B cell (primary cell): Measurements from ENCODE around the gene PDCD5. TPM values are rescaled to one million over a fixed set of nuclear protein-coding genes. Genes with fewer than 3 reads are reported as not detected.

Source experiments
- ATAC-seq: fragments of 200-7000 bp; cut with Tn5 transposase; one replicate; pipeline ENCODE4 v1.10.0; 2021; ENCODE audit warnings: low read depth, mild to moderate bottlenecking, moderate number of reproducible peaks, moderate library complexity
- CTCF ChIA-PET: fragments of 350-600 bp; sonication (Branson Sonifier 250); formaldehyde crosslinking; loops from one replicate; lab custom pipeline; 2021; ENCODE audit warnings: antibody characterized with exemption, inconsistent platforms; lab: Charles Lee
- POLR2A ChIA-PET: fragments of 350-600 bp; sonication (Branson Sonifier 250); formaldehyde crosslinking; loops from one replicate; lab custom pipeline; 2021; ENCODE audit warnings: antibody characterized with exemption; lab: Charles Lee
- DNase-seq: peaks from one replicate; pipeline ENCODE4 v3.0.0; 2013
- H2AFZ ChIP-seq: 2 replicates; pipeline ENCODE4 v1.6.1; 2012; ENCODE audit warnings: mild to moderate bottlenecking, low read depth, low read length; ENCODE audit not compliant: insufficient read depth, poor library complexity, severe bottlenecking
- H3K27ac ChIP-seq, 2 donors: 1 replicate in 1 of 2; 2 replicates in 1 of 2; pipeline ENCODE4 v1.5.1; 2012 to 2013; ENCODE audit warnings: low read length in 2 of 2, mild to moderate bottlenecking in 2 of 2, moderate library complexity in 1 of 2
- H3K27me3 ChIP-seq, 4 experiments: fragments of 200-600 bp in 1 of 4; sonication (generic) in 1 of 4; replicated peaks in 1 of 4; 1 replicate in 2 of 4; 2 replicates in 2 of 4; pipeline versions ENCODE4 v1.6.1 to v1.7.0; 2013 to 2016; ENCODE audit warnings: low read length in 3 of 4, mild to moderate bottlenecking in 2 of 4, mixed read lengths in 1 of 4, moderate library complexity in 1 of 4; ENCODE audit not compliant: insufficient read depth in 4 of 4, control insufficient read depth in 3 of 4; ENCODE audit errors: control extremely low read depth in 1 of 4
- H3K36me3 ChIP-seq, 2 experiments: replicated peaks in 1 of 2; 1 replicate in 1 of 2; 2 replicates in 1 of 2; pipeline versions ENCODE4 v1.6.1 to v1.7.1; 2013; ENCODE audit warnings: low read length in 1 of 2; ENCODE audit not compliant: insufficient read depth in 2 of 2, control insufficient read depth in 1 of 2; ENCODE audit errors: control extremely low read depth in 1 of 2, extremely low read depth in 1 of 2
- H3K4me1 ChIP-seq, 2 donors: fragments of 200-600 bp in 1 of 2; sonication (generic) in 1 of 2; 1 replicate in 1 of 2; 2 replicates in 1 of 2; pipeline versions ENCODE4 v1.5.1 to v1.6.1; 2013 to 2017; ENCODE audit warnings: low read length in 2 of 2; ENCODE audit not compliant: control insufficient read depth in 2 of 2, insufficient read depth in 2 of 2
- H3K4me2 ChIP-seq: replicated peaks from 2 replicates; pipeline ENCODE3; 2012; ENCODE audit warnings: mild to moderate bottlenecking, low read depth, low read length; ENCODE audit not compliant: poor library complexity, severe bottlenecking
- H3K4me3 ChIP-seq, 5 experiments: fragments of 200-600 bp in 1 of 5; sonication (generic) in 1 of 5; 1 replicate in 3 of 5; 2 replicates in 2 of 5; pipeline versions ENCODE4 v1.5.1 to v1.7.0; 2011 to 2016; ENCODE audit warnings: low read length in 4 of 5, mild to moderate bottlenecking in 4 of 5, low read depth in 2 of 5, control low read depth in 1 of 5, moderate library complexity in 1 of 5; ENCODE audit not compliant: insufficient read depth in 1 of 5; ENCODE audit errors: control extremely low read depth in 1 of 5, extremely low read depth in 1 of 5
- H3K79me2 ChIP-seq: fragments of 200-600 bp; sonication (generic); one replicate; pipeline ENCODE4 v1.6.0; 2016; ENCODE audit warnings: low read length; ENCODE audit not compliant: control insufficient read depth, insufficient read depth
- H3K9ac ChIP-seq: fragments of 200-600 bp; sonication (generic); 2 replicates; pipeline ENCODE4 v1.6.1; 2017; ENCODE audit warnings: mild to moderate bottlenecking, low read length, moderate library complexity
- H3K9me3 ChIP-seq, 3 donors: one replicate each; pipeline versions ENCODE4 v1.6.1 to v1.7.1; 2013; ENCODE audit warnings: low read length in 2 of 3; ENCODE audit not compliant: control insufficient read depth in 2 of 3, insufficient read depth in 1 of 3; ENCODE audit errors: control extremely low read depth in 1 of 3
- H4K20me1 ChIP-seq: 2 replicates; pipeline ENCODE4 v1.6.0; 2012; ENCODE audit warnings: mild to moderate bottlenecking, low read length; ENCODE audit not compliant: insufficient read depth, control insufficient read depth, poor library complexity, severe bottlenecking
- H3K27ac Mint-ChIP-seq: one replicate; pipeline ENCODE4 v1.8.0; 2021; ENCODE audit warnings: mixed read lengths
- H3K27me3 Mint-ChIP-seq: one replicate; pipeline ENCODE4 v1.8.0; 2021; ENCODE audit warnings: mixed read lengths
- H3K4me1 Mint-ChIP-seq: one replicate; pipeline ENCODE4 v1.8.0; 2021; ENCODE audit warnings: mixed read lengths
- H3K4me3 Mint-ChIP-seq: one replicate; pipeline ENCODE4 v1.8.0; 2021; ENCODE audit warnings: mixed read lengths
- H3K9me3 Mint-ChIP-seq: one replicate; pipeline ENCODE4 v1.8.0; 2022; ENCODE audit warnings: mixed read lengths; ENCODE audit not compliant: insufficient read depth
- CTCF ChIP-seq: fragments of 200-600 bp; IDR thresholded peaks from one replicate; pipeline ENCODE4 v1.8.0; 2022; ENCODE audit warnings: antibody characterized with exemption, mild to moderate bottlenecking
- EZH2 ChIP-seq: IDR thresholded peaks from 2 replicates; pipeline ENCODE4 v1.6.1; 2012; ENCODE audit warnings: borderline replicate concordance, low read depth, mild to moderate bottlenecking, moderate library complexity, low read length; ENCODE audit not compliant: insufficient read depth, poor library complexity, severe bottlenecking
- WGBS: methylation state at CpG from one replicate; pipeline ENCODE4 v1.1.5; 2013; ENCODE audit warnings: missing lambda C conversion rate; ENCODE audit not compliant: insufficient coverage; 5-methylcytosine and 5-hydroxymethylcytosine counted together
- intact Hi-C: fragments of 100-400 bp; cut with micrococcal nuclease; formaldehyde crosslinking; loops from one replicate; pipeline ENCODE4 v1.10.0; 2022
- polyA plus RNA-seq: library from polyadenylated mRNA; depleted of rRNA; stranded (reverse); fragments of >200 nt; gene quantifications from 2 replicates; pipeline ENCODE4 v1.2.3, GENCODE V29; 2012
- total RNA-seq, 2 donors: library from RNA; stranded (reverse); fragments of 120-200 nt in 1 of 2; gene quantifications; 1 replicate in 1 of 2; 2 replicates in 1 of 2; pipeline versions ENCODE4 v1.2.3 to v1.2.4, GENCODE V29; 2013 to 2022

Gene PDCD5
- total and polyA plus RNA-seq, 2 donors (not counting 1 experiment from before 2014, with no cell fraction given) = 34.8 to 39.5 TPM

DNA sequence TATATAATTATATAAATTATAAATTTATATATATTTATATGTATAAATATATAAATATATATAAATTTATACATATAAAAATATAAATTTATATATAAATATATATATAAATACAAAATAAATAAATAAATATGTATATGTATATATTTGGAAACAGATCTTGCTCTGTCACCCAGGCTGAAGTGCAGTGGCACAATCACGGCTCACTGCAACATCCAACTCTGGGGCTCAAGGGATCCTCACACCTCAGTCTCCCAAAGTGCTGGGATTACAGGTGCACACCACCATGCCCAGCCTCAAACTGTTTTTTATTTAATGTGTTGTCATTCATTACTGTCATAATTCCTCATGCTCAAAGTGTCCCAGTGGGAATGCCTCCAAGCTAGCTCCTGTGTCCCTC is 25.2 kb upstream of the PDCD5 start:
- H3K9ac ChIP-seq = no peak overlapping the region
- no peaks in the 10 kb centered on the region for H4K20me1 ChIP-seq
- no peaks in the 10 kb centered on the region for H3K79me2 ChIP-seq
- no peak for TF ChIP-seq EZH2
- TF ChIP-seq CTCF = no peak
- no peak overlapping the region for H3K4me3 Mint-ChIP-seq
- intact Hi-C loops = no loop called here
- no peak overlapping the region for H2AFZ ChIP-seq
- H3K27ac Mint-ChIP-seq = no peak overlapping the region
- ChIA-PET CTCF (no interaction called here), POLR2A (no interaction called here)
- H3K4me3 ChIP-seq = no peak overlapping the region
- no peaks in the 10 kb centered on the region for H3K4me1 Mint-ChIP-seq
- H3K4me2 ChIP-seq = no peak overlapping the region
- H3K27me3 ChIP-seq = no peaks in the 10 kb centered on the region
- H3K9me3 ChIP-seq = peaks cover 0 to 5% (median 0%) of the 10 kb centered on the region in 3 donors
- H3K27me3 Mint-ChIP-seq = peaks cover 6% of the 10 kb centered on the region
- no peaks in the 10 kb centered on the region for H3K36me3 ChIP-seq
- DNase-seq = no peak
- no CpG with 5 or more reads among the region's 1 CpG for WGBS
- H3K9me3 Mint-ChIP-seq = no peaks in the 10 kb centered on the region
- H3K27ac ChIP-seq = no peak overlapping the region
- H3K4me1 ChIP-seq = no peaks in the 10 kb centered on the region
- no peak for ATAC-seq

GRCh38 chr19:32558607-32559228 is 22.3 kb upstream of the PDCD5 start:
- CTCF ChIA-PET = no interaction called here
- H3K27me3 Mint-ChIP-seq = peaks cover 6% of the 10 kb centered on the region
- Histone ChIP-seq H4K20me1 (no peaks in the 10 kb centered on the region), H3K27me3 (no peaks in the 10 kb centered on the region), H3K4me2 (no peak overlapping the region), H3K27ac (no peak overlapping the region), H3K36me3 (no peaks in the 10 kb centered on the region), H2AFZ (no peak overlapping the region), H3K9ac (no peak overlapping the region), H3K79me2 (no peaks in the 10 kb centered on the region), H3K4me3 (no peak overlapping the region), H3K9me3 (peaks cover 0 to 5% (median 0%) of the 10 kb centered on the region in 3 donors), H3K4me1 (no peaks in the 10 kb centered on the region)
- WGBS = 68% methylated on average over 9 of the region's 10 CpGs
- POLR2A ChIA-PET = no interaction called here
- intact Hi-C loops = no loop called here
- no peaks in the 10 kb centered on the region for H3K9me3 Mint-ChIP-seq
- H3K4me1 Mint-ChIP-seq = no peaks in the 10 kb centered on the region
- no peak overlapping the region for H3K27ac Mint-ChIP-seq
- no peak for TF ChIP-seq CTCF
- no peak for TF ChIP-seq EZH2
- no peak for ATAC-seq
- H3K4me3 Mint-ChIP-seq = no peak overlapping the region
- DNase-seq = no peak
